Tibial nerve (tissue), 3 donors: ENCODE measurements around the gene ATG9B.

Experiments used
- POLR2A ChIP-seq, 2 donors: fragments of 450-650 bp; IDR thresholded peaks; one replicate each; pipeline ENCODE4 v1.6.1; 2017; ENCODE audit warnings: antibody characterized with exemption in 2 of 2, mild to moderate bottlenecking in 2 of 2, moderate library complexity in 2 of 2
- TF ChIP-seq, protein P1 (sequence below), 5 experiments: fragments of 200-600 bp in 3 of 5; fragments of 450-650 bp in 2 of 5; sonication (generic) in 3 of 5; IDR thresholded peaks; one replicate each; pipeline ENCODE4 v1.5.1; 2016 to 2019; ENCODE audit warnings: antibody characterized with exemption in 5 of 5, mild to moderate bottlenecking in 3 of 5, moderate library complexity in 2 of 5

GRCh38 chr7:150989456-150989855, 34.8 kb downstream of the ATG9B start:
- TF ChIP-seq, protein P1, sequence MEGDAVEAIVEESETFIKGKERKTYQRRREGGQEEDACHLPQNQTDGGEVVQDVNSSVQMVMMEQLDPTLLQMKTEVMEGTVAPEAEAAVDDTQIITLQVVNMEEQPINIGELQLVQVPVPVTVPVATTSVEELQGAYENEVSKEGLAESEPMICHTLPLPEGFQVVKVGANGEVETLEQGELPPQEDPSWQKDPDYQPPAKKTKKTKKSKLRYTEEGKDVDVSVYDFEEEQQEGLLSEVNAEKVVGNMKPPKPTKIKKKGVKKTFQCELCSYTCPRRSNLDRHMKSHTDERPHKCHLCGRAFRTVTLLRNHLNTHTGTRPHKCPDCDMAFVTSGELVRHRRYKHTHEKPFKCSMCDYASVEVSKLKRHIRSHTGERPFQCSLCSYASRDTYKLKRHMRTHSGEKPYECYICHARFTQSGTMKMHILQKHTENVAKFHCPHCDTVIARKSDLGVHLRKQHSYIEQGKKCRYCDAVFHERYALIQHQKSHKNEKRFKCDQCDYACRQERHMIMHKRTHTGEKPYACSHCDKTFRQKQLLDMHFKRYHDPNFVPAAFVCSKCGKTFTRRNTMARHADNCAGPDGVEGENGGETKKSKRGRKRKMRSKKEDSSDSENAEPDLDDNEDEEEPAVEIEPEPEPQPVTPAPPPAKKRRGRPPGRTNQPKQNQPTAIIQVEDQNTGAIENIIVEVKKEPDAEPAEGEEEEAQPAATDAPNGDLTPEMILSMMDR (IDR thresholded peaks at IDR 0.05), result no peak
- no peak for TF ChIP-seq POLR2A (IDR thresholded peaks at IDR 0.05)
